GM19043 (cell line): Measurements from ENCODE around the gene ZNF17.

Experiments used
- ATAC-seq: cut with Tn5 transposase; IDR thresholded peaks from one replicate; pipeline ENCODE4 v1.9.1; 2021; ENCODE audit warnings: low read depth; ENCODE audit not compliant: unreplicated experiment

ZNF17 gene

DNA sequence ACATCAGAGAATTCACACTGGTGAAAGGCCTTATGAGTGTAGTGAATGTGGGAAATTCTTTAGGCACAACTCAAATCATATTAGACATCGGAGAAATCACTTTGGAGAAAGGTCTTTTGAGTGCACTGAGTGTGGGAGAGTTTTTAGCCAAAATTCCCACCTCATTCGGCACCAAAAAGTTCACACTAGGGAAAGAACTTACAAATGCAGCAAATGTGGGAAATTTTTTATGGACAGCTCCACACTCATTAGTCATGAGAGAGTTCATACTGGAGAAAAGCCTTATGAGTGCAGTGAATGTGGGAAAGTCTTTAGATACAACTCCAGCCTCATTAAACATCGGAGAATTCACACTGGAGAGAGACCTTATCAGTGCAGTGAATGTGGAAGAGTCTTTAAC, 10.1 kb downstream of the ZNF17 start:
- no peak for ATAC-seq

DNA sequence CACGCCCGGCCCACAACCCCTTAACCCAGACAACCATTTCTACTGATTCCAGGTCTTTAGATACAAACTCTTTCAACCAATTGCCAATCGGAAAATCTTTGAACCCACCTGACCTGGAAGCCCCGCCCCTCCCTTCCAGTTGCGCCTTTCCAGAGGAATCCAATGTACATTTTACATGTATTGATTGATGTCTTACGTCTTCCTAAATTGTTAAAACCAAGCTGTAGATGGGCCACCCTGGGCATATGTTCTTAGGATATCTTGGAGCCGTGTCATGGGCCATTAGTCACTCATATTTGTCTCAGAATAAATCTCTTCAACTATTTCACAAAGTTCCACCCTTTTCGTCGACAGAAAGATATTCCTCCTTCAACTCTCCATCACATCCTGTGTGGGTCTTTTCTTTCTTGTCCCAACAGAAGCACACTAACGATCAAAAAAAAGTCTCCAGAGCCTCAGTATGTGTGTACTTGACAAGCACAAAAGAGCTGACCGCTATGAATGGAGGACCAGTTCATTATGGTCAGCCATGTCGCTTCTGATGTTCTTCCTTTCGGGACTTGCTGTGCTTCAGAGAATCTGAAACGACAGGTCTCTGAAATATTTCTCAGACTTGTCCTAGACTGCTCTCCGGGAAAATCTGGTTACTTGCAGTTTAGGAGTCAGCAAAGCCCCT, 23.6 kb downstream of the ZNF17 start:
- ATAC-seq = no peak

DNA sequence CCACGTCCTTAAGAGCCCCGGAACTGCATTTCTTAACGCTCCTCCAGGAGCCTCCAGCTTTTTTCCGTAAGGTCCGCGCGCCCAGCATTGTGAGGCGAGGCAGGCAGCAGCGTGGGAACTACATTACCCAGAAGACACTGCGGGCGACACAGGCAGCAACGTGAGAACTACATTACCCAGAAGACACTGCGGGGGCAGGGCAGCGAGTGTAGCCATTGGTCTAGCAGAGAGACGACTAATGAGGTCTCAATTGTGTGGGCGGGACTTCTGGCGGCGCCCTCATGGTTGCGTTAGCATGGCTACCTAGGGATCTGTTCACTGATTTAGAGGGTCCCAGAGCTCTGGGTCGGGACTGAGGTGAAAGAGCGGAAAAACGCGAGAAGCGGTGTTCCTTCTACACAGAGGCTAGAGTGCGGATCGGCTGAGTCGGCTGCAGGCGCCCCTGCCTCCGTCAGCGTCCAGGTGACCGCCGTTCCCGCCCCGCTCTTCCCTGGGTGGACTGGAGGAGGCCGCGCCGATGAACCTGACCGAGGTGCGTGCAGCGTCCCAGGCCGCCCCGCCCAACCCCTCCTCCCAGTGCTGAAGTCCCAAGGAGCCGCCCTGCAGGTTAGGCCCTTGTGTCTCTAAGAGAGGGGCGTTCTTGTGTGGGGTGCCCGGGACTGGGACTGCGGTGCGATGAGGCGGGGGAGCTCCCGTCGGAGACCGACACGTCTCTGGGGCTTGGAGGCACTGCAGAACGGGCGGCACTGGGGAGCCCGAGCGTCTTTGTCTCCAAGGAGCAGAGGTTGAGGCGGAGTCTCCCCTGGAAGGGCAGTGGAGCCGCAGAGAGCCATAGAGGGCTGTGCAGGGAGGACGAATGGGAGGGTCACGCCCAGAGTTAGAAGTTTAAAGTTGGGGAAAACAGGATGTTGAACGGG, 24.4 kb downstream of the ZNF17 start, which contains the start of gene ZNF749:
TSS of gene ZNF749 (plus strand) at position 264 of the 917 bp plus-strand sequence. CDS start at position 518, 254 bp downstream.
- ATAC-seq = peak; percentile 94

DNA sequence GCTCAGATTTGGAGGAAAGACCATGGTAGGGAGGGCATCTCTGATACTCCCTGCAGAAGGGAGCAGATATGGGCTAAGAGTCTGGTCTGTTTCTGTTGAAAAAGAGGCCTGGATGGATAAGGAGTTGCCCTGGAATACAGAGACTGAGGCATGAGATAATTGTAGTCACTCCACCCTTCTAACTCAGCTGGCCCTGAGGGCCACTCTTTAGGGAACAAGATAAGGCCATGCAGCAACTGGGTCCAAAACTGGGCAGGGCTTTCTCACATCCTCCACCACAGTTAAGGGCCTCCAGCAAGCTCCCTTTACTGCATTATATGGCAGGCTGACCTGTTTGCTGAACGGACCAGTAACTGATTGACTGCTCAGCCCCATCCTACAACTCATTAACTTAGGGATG, 25.5 kb downstream of the ZNF17 start:
- no peak for ATAC-seq

DNA sequence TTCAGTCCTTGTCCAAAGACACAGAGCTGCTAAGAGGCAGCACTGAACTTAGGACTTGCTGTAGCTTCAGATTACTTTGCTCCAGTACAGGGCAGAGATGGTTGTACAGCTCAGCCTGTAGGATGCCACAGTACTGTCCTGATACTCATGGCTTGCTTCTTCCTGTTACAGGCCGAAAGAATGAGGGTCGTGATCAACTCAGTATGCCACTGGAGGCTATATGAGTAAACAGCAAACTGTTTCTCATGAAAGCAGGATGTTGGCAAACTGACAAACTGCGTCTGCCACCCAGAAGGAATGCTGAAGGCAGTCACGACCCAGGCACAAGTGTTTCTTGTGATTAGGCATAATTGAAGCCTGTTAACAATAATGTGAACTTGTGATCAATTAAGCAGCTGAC, 27.0 kb downstream of the ZNF17 start:
- no peak for ATAC-seq

DNA sequence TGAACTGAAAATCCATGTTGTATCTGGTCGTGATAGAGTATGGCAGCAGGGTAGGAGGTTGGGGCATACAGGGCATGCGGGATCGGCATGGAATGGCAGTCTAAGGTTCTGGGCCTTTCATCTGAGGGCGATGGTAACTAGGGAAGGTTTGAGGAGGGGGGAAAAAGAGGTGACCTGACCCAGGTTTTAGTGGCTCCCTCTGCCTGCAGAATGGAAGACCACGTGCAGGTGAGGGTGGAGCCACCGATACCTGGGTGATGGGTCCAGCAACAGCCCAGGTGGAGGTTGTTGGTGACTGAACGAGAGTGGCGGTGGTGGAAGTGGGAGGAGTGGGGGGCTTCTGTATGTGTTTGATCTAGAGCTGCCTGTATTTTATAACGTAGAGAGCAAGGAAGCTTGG, 28.0 kb downstream of the ZNF17 start:
- ATAC-seq = no peak

DNA sequence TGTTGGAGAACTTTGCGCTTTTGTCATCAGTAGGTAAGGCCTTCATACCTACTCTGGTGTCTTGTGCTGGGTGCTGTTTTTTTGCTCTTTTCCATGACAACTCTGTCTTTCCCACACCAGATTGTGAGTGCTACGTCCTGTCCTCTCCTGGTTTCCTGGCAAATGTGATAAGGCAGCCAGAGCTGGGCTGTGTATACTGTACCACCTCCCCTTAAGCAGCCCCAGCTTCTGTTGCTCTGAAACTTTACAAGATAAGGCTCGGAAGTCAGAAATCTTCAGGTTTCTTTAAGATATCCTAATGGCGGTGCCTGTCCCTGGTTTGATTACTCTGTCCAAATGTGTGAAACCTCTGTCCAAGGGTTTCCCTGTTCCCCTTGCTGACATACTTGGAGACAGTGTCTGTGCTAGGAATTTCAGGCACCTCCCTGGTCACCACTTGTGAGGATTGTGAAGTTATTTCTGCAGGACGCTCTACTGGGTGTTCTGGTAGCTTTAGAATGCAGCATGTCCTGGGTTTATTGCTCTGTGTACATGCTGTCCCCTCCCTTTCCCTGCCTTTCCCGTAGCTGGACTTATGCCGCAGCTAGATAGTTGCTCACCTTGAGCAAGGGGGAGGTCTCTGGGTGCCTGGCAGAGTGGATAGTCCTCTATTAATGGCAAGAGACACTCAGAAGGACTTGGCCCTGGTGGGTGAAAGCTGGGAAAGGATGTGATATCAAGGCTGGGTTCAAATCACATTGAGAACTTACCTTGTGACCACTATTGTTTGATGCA, 31.2 kb downstream of the ZNF17 start:
- no peak for ATAC-seq

DNA sequence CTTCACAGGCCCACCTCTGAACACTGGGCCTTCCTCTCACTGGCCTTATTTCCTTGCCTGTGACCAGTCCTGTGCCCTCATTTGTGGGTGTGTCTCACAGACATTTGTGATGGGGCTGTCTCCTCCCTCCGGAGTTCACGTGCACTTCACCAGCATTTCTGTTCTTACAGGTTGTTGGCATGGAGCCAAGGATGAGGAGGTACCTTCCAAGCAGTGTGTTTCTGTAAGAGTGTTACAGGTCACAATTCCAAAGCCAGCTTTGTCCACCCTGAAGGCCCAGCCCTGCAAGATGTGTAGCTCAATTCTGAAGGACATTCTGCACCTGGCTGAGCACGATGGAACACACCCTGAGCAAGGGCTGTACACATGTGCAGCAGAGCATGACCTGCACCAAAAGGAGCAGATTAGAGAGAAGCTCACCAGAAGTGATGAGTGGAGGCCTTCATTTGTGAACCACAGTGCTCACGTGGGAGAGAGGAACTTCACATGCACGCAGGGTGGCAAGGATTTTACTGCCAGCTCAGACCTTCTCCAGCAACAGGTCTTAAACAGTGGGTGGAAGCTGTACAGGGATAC, 32.2 kb downstream of the ZNF17 start:
- no peak for ATAC-seq

DNA sequence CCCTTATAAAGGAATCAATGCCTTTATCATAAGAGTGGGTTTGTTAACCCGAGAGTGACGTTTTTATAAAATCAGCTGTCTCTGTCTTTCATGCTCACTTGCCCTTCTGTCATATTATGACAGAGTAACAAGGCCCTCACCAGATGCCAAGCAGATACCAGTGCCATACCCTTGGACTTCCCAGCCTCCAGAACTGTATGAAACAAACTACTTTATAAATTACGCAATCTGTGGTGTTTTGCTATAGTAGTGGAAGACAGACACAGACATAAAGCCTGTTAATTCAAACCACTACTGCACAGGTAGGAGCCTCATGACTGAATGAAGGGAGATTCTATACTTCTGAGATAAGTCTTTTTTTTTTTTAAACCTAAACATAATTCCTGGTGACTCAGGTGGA, 41.3 kb downstream of the ZNF17 start:
- ATAC-seq = no peak

DNA sequence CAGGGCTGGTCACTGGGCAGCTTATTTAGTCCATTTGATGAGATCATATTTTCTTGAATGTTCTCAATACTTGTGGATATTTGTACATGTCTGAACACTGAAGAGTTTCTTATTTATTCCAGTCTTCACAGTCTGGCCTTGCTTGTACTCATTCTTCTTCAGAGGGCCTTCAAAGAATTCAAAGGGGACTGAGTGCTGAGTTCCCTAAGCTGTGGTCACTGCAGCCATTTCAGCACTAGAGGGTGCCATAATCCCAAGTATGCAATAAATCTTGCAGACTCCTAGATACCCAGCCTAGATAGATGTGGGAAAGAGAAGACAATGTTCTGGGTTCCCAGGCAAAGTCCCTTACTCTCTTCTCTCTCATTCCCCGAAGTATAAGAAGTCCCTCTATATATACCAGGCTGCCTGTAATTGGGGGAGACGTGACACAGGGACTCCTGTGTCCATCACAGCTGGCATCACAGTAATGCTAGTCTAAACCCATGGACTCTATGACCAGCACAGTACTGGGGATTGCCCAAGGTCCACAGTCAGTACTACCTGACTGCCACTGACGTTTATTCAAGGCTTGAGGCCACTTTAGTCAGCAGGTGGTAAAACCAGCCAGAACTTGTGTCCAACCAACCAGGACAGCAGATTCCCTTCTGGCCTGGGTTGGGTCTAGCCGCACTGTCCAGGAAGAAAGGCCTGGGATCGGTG, 54.9 kb downstream of the ZNF17 start:
- ATAC-seq = no peak

DNA sequence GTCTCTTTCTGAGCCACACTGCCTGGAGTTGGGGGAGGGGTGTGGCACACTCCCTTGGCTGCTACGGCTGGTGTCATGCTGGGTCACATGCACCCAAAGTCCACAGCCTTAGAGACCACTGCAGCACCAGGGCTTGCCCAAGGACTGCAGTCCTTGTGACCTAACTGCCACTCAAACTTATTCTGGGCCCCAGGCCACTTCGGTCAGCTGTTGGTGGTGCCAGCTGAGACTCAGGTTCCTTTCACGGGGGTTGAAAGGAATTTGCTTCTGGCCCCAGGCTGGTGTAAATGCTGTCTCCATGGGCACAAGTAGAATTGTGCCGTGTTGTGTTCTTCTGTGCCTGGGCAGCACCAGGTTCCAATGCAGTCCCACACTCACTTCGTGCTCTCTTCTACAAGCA, 55.5 kb downstream of the ZNF17 start:
- ATAC-seq = no peak
